ENCODE measurements around the gene ABCG2. TPM values are rescaled to one million over a fixed set of nuclear protein-coding genes. Genes with fewer than 3 reads are reported as not detected.
"Not testable (repeated sequence)": the region's sequence is repeated elsewhere in the genome, so short reads cannot be mapped to it uniquely, and the experiment has no call there.

Gene ABCG2
- total RNA-seq, 1 donor from 2014 or later = 14.6 TPM

DNA sequence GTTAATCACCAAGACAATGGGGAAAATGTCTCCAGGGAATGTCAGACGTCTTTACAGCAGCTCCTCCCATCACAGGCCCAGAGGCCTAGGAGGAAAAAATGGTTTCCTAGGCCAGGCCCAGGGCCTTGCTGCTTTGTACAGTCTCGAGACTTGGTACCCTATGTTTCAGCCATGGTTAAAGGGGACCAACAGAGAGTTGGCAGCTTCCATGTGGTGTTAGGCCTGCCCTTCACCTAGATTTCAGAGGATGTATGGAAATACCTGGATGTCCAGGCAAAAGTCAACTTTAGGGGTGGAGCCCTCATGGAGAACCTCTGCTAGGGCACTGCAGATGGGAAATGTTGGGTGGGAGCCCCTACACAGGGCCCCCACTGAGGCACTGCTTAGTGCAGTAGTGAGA, 38.5 kb downstream of the ABCG2 start:
- DNase-seq (ENCODE audit: extremely low read depth, low read depth, low spot score) = no peak

DNA sequence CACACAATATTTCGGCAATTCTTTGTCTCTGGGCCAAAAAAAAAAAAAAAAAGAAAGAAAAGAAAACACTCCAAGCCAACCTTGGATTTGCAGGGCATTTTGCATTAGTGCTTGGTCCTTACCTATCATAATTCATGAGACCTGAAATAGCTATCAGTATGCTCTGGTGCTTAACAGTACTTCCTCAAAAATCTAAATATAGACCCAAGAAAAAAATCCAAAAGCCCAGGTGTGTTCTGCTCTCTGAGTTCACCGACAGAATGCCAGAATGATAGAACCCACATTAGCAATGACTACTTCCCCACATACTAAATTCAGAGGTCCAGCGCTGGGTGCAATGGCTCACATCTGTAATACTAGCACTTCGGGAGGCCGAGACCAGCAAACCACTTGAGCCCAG, 42.9 kb downstream of the ABCG2 start:
- no peak for DNase-seq (ENCODE audit: extremely low read depth, low read depth, low spot score)

DNA sequence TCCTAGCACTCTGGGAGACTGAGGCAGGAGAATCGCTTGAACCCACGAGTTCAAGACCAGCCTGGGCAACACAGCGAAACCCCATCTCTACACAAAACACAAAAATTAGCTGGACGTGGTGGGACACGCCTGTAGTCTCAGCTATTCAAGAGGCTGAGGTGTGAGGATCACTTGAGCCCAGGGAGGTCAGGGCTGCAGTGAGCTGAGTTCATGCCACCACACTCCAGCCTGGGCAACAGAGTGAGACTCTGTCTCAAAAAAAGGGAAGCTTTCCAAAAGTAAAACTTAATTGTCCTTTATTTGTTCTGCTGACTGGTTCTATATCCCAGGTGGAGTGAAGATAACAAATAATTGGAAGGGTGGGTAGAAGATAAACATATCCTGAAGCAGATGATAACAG, 45.6 kb downstream of the ABCG2 start:
- DNase-seq (ENCODE audit: extremely low read depth, low read depth, low spot score) = no peak

DNA sequence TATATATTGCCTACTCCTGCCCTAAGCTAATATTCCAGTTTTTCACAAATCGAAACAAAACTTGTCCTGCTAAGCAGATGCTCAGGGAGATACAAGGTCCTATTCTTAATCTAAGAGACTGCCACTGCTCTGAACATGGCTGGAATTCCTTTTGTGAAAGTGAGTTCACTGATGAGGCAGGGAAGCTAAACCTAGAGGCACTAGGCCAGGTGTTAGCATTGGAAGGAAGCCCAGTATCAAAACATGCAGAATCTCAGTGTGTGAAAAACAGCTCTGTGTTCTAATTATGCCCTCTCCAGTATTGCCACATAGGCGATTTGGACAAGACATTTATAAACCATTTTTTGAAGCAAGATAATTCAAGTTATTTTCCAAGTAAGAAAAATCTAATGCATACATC, 47.6 kb downstream of the ABCG2 start:
- DNase-seq (ENCODE audit: extremely low read depth, low read depth, low spot score) = no peak

DNA sequence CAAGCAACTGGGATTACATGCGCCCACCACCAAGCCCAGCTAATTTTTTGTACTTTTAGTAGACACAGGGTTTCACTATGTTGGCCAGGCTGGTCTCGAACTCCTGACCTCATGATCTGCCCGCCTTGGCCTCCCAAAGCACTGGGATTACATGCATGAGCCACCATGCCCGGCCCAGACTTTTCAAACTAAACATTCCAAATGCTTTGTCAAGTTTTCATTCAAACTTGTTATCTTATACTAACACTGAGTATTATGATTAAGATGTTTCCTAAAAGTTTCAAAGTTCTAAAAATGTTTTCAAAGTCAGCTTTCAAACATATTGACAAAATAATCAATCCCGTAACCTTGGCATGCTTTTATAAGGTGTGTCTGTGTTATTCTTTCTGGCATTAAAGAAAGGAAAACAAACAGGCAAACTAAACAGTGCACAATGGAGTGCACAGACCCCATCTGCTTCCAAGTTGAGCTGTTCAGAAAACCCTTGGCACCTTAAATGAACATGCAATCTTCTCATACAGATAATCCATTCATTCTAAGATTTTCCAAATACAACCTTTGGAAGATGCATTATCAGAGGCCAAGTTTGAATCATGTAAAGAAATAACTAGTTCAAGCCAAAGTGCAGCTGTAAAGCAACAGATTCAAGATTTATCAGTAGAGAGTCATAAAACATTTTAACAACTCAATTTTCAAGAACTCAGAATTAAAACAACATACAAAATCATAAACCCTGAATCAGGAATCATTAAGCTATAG, 49.1 kb downstream of the ABCG2 start:
- no peak for DNase-seq (ENCODE audit: extremely low read depth, low read depth, low spot score)

DNA sequence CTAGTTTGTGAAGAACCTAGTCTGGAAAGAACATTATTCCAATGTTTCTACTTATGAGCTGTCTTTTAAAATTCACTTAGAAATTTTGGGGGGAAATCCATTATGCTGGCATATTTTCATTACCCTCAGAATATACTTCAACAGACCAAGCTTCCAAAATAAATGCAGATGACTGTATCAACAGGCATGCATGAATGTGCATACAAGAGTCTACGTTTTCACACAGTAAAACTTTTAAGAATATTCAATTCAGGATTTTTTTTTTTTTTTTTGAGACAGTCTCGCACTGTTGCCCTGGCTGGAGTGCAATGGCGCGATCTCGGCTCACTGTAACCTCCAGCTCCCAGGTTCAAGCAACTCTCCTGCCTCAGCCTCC, 49.7 kb downstream of the ABCG2 start:
- no peak for DNase-seq (ENCODE audit: extremely low read depth, low read depth, low spot score)

DNA sequence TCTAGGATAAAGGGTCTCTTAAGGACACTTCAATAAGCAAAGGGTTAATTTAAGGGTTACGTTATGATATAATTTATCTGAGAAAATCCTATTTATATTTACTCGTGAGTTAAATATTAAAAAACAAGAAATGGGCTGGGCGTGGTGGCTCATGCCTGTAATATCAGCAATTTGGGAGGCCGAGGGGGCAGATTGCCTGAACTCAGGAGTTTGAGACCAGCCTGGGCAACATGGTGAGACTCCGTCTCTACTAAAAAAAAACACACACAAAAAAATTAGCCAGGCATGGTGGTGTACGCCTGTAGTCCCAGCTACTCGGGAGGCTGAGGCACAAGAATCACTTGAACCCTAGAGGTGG, 50.4 kb downstream of the ABCG2 start:
- DNase-seq (ENCODE audit: extremely low read depth, low read depth, low spot score) = not testable (repeated sequence)

DNA sequence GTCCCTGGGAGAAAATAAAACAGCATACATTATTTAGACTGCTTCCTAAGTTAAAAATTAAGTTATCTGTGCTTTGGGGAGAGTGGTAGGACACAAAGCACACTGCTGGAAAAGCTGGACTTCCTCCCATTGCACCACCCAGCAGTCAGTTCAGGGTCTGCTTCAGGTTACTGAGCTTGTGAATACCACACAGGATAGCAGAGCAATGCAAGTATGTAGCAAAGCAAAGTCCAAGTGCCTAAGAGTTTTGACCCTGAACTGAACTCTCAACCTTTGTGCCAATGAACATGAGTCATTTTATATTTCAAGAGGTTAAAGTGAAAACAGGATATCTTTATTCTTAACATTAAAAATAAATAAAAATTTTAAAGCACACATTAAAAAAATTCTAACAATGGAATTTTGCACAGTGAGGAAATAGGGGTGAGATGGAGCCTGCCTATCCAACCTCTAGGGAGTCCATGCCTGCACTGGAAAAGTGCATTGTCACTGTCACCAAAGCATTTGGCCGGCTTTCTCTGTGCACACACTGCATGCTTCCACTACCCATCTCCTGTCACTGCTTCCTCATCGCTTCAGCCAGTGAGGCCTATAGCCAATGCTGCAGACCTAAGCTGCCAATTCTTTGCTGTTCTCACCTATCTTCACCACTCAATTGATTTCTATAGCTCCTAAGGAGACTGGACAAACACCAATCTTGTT, 50.9 kb downstream of the ABCG2 start:
- no peak for DNase-seq (ENCODE audit: extremely low read depth, low read depth, low spot score)

DNA sequence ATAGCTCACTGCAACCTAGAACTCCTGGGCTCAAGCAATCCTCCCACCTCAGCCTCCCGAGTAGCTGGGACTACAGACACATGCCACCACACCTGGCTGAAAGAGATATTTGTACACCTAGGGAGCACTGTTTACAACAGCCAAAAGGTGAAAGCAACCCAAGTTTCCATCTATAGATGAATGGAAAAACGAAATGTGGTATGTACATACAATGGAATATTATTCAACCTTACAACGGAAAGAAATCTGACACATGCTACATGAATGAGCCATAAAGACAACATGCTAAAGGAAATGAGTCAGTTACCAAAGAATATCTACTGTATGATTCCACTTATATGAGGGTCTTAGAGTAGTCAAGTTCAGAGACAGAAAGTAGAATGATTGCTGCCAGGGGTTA, 52.2 kb downstream of the ABCG2 start:
- DNase-seq (ENCODE audit: extremely low read depth, low read depth, low spot score) = peak; percentile 48

DNA sequence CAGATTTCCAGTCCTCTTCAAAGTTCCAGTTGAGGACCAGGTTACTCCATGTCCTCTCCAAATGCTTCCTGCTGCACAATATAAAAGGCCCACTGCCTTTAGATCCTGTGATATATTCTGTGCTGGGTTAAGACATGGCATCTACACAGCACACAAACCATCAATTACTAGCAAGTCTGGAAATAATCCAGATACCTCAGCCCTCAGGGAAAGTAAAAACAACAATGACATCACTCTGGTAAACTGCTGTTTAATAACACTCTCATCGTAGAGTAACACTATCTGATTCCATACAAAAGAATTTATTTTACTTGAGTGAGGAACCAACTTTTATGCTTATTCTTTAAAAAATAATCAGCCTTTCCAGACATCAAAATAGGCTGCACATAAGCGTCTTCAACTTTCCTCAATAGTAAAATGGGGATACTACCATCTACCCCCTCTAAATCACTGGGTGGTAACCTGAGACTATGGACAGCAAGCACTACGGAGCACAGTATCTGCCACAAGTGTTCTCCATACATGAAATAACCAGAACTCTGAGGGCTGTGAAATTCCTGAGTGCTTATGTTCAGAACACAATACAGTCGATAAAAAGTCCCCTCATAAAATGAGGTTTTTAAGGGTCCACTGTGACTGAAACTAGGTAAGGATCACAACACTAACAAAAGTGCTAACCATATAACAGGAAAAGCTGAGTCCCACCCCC, 53.4 kb downstream of the ABCG2 start:
- DNase-seq (ENCODE audit: extremely low read depth, low read depth, low spot score) = peak; percentile 33

DNA sequence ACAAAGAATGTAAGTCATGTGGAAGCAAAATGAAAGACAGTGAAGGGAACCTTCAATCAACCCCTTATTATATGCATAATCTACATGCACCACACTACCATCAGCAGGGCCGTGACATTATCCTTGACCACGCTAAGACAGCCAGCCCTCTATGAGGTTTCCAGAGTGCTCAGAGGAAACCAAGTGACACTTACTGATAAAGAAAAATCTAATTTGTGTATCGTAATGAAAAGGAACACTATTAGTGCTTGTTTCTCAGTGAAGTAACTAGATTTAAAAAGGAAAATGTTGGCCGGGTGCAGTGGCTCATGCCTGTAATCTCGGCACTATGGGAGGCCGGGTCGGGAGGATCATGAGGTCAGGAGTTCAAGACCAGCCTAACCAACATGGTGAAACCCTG, 56.4 kb downstream of the ABCG2 start:
- no peak for DNase-seq (ENCODE audit: extremely low read depth, low read depth, low spot score)

DNA sequence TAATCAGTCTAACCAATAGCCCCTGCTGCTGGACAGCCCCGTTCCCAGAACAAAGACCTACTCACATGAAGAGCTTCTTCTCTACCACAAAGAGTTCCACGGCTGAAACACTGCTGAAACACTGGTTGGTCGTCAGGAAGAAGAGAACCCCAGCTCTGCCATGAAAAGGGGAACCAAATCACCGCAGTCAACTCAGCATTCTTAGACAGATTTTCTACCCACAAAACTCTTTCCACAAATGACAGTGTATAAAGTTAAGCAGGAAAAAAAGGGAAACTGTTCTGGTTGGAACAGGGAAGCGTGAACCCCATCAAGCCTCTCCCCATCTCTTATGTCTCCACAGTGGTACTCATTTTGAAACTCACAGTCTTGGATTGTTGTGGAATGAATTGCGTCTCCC, 57.3 kb downstream of the ABCG2 start:
- DNase-seq (ENCODE audit: extremely low read depth, low read depth, low spot score) = no peak

DNA sequence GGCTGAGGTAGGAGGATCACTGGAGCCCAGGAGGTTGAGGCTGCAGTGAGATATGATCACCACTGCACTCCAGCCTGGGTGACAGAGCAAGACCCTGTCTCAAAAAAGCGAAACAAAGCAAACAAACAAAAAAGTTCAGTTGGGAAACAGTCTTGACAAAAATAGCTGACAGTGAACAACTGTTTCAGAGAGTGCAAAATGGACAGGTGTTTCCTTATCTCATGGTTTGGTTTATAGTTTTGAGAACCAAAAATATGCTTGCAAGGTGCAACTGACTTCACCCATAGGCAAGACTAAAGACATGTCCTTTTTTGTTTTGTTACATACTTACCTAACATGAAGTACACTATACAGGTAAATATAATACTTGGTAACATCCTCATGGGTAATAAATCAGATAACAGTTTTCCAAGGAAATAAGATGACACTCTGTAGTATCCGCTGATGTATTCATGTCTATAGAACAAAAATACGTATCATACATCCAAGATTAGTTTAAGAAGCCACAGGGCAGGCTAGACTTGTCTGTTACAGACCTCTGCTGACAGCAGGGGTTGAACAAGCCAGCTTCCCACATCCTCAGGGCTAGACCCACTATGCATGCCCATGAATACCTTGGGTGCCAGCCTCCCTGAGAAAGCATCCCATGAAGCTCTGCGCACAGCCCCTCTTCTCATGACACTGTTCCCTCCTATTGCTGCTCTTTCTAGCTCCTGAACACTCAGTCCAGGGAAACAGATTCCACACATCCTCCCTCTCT, 59.3 kb downstream of the ABCG2 start:
- DNase-seq (ENCODE audit: extremely low read depth, low read depth, low spot score) = no peak

DNA sequence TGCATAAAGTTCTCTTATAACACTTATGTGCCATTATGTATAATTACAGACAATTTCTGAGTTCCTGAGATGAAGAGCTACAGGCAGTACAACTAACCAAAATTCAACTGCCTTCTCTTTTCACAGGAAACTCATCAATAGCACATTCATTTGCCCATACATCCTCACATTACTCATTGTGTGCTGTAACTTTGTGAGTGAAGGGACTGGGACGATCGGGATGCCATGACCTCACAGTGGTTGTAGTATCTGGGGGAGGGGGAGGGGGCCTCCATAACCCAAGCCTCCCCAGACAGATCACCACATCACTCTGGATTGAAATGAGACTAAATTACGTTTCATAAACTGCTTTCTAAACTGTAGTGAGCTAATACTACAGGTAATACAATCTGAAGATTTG, 60.7 kb downstream of the ABCG2 start:
- no peak for DNase-seq (ENCODE audit: extremely low read depth, low read depth, low spot score)

DNA sequence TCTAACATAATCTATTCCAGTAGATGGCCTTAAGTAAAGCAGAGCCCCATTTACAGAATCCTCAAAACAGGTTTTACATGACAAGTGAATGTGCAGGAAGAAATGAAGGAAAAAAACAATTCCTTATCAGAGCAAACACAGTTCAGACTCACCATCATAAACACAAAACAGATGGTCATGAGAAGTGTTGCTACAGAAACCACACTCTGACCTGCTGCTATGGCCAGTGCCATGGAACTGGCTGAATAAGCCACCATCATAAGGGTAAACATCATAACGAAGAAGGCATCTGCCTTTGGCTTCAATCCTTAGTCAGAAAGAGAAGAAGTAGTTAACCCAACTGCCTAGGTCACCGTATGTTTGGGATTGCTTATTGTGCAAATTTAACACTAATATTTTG, 61.1 kb downstream of the ABCG2 start:
- no peak for DNase-seq (ENCODE audit: extremely low read depth, low read depth, low spot score)

DNA sequence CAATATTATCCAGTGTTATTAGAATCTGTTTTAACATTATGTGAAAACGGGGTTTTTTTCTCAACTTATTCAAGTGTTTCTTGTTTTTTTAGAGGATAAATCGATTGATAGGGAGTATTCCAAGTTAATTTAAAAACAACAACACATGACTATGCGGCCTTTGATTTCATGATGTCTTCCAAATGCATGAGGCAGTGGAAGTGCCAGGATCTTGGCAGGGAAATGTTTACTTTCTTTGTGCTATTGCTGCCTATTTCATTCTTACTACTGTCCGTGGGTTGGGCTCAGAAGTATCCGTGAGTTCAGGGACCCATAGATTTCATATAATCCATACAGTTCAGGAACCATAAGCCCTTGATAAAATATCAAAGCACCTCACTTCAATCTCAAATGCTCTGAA, 64.6 kb downstream of the ABCG2 start:
- DNase-seq (ENCODE audit: extremely low read depth, low read depth, low spot score) = no peak

DNA sequence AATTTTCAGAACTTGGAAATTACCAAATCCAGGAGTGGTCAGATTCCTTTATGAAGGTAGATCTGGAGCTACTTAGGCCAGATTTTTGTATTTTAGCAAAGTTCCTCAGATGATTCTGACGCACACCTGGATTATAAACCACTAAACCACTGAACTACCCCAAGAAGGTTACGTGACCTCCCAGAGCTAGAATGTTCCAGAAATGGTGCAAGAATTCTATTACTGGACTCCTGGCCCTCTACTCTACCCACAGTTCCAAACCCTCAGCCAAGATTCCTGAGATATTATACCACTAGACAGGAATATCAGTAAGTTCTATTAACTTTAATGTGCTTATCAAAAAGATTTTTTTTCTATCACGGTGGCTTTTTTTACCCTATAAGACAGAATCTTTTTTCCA, 67.1 kb downstream of the ABCG2 start:
- DNase-seq (ENCODE audit: extremely low read depth, low read depth, low spot score) = no peak

DNA sequence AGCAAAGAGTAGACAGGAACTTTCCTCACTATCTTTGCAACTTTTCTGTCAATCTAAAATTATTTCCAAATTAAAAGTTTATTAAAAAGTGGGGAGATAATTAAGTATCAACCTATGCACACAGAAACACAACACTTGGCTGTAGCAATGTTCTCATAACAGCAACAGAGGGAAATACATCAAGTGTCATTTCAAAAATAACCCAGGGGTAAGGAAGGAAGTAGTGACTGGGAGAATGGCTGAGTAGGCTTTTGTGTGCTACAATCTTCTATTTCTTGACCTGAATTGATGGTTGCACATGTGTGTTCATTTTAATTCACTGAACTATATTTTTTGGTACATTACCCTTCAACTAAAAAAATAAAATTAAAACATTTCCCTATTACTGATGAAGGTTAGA, 67.5 kb downstream of the ABCG2 start:
- no peak for DNase-seq (ENCODE audit: extremely low read depth, low read depth, low spot score)

DNA sequence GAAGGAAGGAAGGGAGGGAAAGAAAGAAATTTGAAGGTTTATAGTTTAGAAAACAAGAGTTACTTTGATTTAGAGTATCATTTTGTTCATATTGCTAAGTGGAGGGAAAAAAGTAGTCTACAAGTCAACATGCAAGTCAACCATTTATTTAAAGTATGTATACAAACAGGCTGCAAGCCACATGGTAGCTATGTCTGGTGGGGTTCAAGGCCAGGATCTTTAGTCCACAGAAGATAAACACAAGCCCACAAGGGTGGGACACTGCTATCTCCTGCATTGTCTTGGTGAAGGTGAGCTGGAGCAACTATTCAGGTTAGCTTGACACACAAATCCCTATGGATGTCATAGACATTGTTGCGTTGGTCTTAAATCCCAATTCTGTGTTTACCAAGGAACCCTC, 71.4 kb downstream of the ABCG2 start:
- no peak for DNase-seq (ENCODE audit: extremely low read depth, low read depth, low spot score)

DNA sequence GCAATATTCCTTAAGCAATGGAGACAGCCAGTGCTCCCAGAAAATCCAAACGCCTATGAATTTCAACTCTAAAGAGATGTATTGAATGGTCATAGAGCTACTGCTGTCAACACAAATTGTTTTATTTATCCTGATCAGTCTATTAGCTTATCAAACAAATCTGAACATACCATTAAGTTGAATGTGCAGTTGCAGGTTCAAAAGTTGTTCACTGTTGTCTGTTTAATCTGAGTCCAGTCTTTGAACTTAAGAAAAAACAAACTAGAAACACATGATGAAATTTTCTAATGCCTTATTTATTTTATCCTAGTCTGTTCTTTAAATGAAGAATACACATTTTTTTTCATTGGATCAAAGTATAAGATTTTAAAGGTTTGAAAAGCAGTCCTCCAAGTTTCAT, 77.8 kb downstream of the ABCG2 start:
- DNase-seq (ENCODE audit: extremely low read depth, low read depth, low spot score) = no peak

DNA sequence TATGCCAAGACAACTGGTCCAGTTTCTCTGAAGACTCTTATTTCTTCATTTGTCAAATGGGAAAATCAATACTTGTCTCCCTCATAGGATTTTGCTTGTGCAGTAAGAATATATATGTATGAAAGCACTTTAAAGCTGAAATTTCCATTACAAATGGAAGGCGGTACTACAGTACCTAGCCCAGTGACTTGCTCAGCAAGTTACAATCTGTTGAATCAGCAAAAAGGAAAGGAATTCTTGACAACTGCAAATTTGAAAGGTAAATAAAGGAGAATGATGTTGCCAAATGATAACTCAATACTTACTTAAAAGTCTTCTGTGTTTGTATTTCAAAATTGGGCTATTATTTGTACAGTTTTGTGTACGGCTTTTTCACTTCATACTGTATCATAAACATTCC, 79.9 kb downstream of the ABCG2 start:
- no peak for DNase-seq (ENCODE audit: extremely low read depth, low read depth, low spot score)
